Endothelial cell of umbilical vein (primary cell): ENCODE data around the gene MOCS1. TPM values are rescaled to one million over a fixed set of nuclear protein-coding genes. Genes with fewer than 3 reads are reported as not detected.

ENCODE experiments used
- BruUV-seq: library from RNA; stranded (reverse); fragments of 400-500 nt; replicated peaks from 2 replicates; lab custom pipeline; 2021; lab: Mats Ljungman, UMichigan
- CTCF ChIA-PET: fragments of 300-600, 350-600 bp; sonication (Branson Sonifier 250); formaldehyde crosslinking; loops from one replicate; lab custom pipeline; 2021; ENCODE audit warnings: antibody characterized with exemption, inconsistent platforms; lab: Charles Lee
- POLR2A ChIA-PET: fragments of 300-600, 350-600 bp; sonication (Branson Sonifier 250); formaldehyde crosslinking; loops from one replicate; lab custom pipeline; 2021; ENCODE audit warnings: antibody characterized with exemption, inconsistent platforms; lab: Charles Lee
- DNase-seq: peaks from one replicate; pipeline ENCODE4 v3.0.0-alpha.2; 2011; ENCODE audit warnings: low read depth, low spot score
- FAIRE-seq: peaks from 2 replicates; lab custom pipeline; 2011; peaks lifted over from hg19 to GRCh38; lab: Jason Lieb, UNC
- H2AFZ ChIP-seq: 2 replicates; pipeline ENCODE4 v1.6.0; 2012; ENCODE audit warnings: low read depth, low read length, control low read depth, inconsistent platforms
- H3K27ac ChIP-seq: 2 replicates; pipeline ENCODE4 v1.5.1; 2011; ENCODE audit warnings: low read depth, mild to moderate bottlenecking, control low read depth, low read length, moderate library complexity; ENCODE audit not compliant: insufficient read depth
- H3K27me3 ChIP-seq, 2 experiments: 2 replicates each; pipeline versions ENCODE4 v1.6.0 to v1.6.1; 2011; ENCODE audit warnings: low read length in 2 of 2, mixed read lengths in 1 of 2; ENCODE audit not compliant: control insufficient read depth in 2 of 2, insufficient read depth in 2 of 2
- H3K36me3 ChIP-seq, 2 experiments: 2 replicates in 1 of 2; 3 replicates in 1 of 2; pipeline ENCODE4 v1.5.1; 2011; ENCODE audit warnings: low read length in 2 of 2, mild to moderate bottlenecking in 1 of 2, moderate library complexity in 1 of 2; ENCODE audit not compliant: control insufficient read depth in 2 of 2, insufficient read depth in 2 of 2; ENCODE audit errors: extremely low read depth in 1 of 2
- H3K4me1 ChIP-seq: 3 replicates; pipeline ENCODE4 v1.5.1; 2011; ENCODE audit warnings: mild to moderate bottlenecking, low read length; ENCODE audit not compliant: control insufficient read depth, insufficient read depth; ENCODE audit errors: extremely low read depth
- H3K4me2 ChIP-seq: 2 replicates; pipeline ENCODE4 v1.6.1; 2011; ENCODE audit warnings: low read length, control low read depth, mixed read lengths; ENCODE audit not compliant: insufficient read depth
- H3K4me3 ChIP-seq, 3 experiments: fragments of 200-600 bp in 1 of 3; sonication (generic), shearing (Covaris generic) in 1 of 3; replicated peaks in 1 of 3; 2 replicates each; pipeline ENCODE4 v1.5.1; 2011 to 2016; ENCODE audit warnings: control low read depth in 3 of 3, low read length in 3 of 3, mild to moderate bottlenecking in 2 of 3, inconsistent platforms in 1 of 3, low read depth in 1 of 3, moderate library complexity in 1 of 3; ENCODE audit not compliant: insufficient read depth in 1 of 3
- H3K79me2 ChIP-seq: 2 replicates; pipeline ENCODE4 v1.6.0; 2012; ENCODE audit warnings: low read length, inconsistent platforms; ENCODE audit not compliant: control insufficient read depth, insufficient read depth
- H3K9ac ChIP-seq: replicated peaks from 2 replicates; pipeline ENCODE3; 2011; ENCODE audit warnings: low read length, control low read depth; ENCODE audit not compliant: insufficient read depth; ENCODE audit errors: extremely low read depth
- H3K9me1 ChIP-seq: replicated peaks from 3 replicates; pipeline ENCODE4 v1.6.0; 2011; ENCODE audit warnings: mild to moderate bottlenecking, low read length; ENCODE audit not compliant: control insufficient read depth, insufficient read depth; ENCODE audit errors: extremely low read depth
- H3K9me3 ChIP-seq: replicated peaks from 2 replicates; pipeline ENCODE4 v1.5.1; 2012; ENCODE audit warnings: low read length, inconsistent platforms; ENCODE audit not compliant: control insufficient read depth, insufficient read depth
- H4K20me1 ChIP-seq: replicated peaks from 2 replicates; pipeline ENCODE3; 2011; ENCODE audit warnings: mild to moderate bottlenecking, low read length; ENCODE audit not compliant: control insufficient read depth, insufficient read depth; ENCODE audit errors: extremely low read depth
- EZH2 ChIP-seq: IDR thresholded peaks from 2 replicates; pipeline ENCODE4 v1.6.1; 2012; ENCODE audit warnings: borderline replicate concordance, low read depth, mild to moderate bottlenecking, moderate library complexity, low read length, inconsistent platforms; ENCODE audit not compliant: severe bottlenecking
- GATA2 ChIP-seq: IDR thresholded peaks from 2 replicates; pipeline ENCODE4 v1.7.0; 2011; ENCODE audit warnings: low read depth, mild to moderate bottlenecking, moderate library complexity, mixed read lengths, low read length; ENCODE audit not compliant: insufficient read length, insufficient read depth
- JUN ChIP-seq: IDR thresholded peaks from 2 replicates; pipeline ENCODE4 v1.6.1; 2011; ENCODE audit warnings: borderline replicate concordance, low read depth; ENCODE audit not compliant: insufficient read length, insufficient read depth
- MYC ChIP-seq: IDR thresholded peaks from one replicate; pipeline ENCODE4 v1.6.1; 2011; ENCODE audit warnings: mild to moderate bottlenecking, low read depth, low read length
- POLR2A ChIP-seq: IDR thresholded peaks from 2 replicates; pipeline ENCODE4 v1.6.1; 2012; ENCODE audit warnings: low read depth, mild to moderate bottlenecking, control low read depth, low read length
- POLR2AphosphoS5 ChIP-seq: IDR thresholded peaks from 2 replicates; pipeline ENCODE4 v1.6.1; 2012; ENCODE audit warnings: low read depth, mild to moderate bottlenecking, control low read depth, low read length, moderate library complexity; ENCODE audit not compliant: insufficient read depth
- dilution Hi-C: fragments of 300-500 bp; cut with MboI; formaldehyde crosslinking; loops from one replicate; pipeline ENCODE4 v1.15.0; 2019; ENCODE audit warnings: low sequenced_read_pairs; ENCODE audit not compliant: extremely low pct_ligation_motif_present
- intact Hi-C: fragments of 100-400 bp; cut with micrococcal nuclease; formaldehyde crosslinking; loops from one replicate; pipeline ENCODE4 v1.10.0; 2022
- polyA plus RNA-seq, 4 experiments: library from polyadenylated mRNA; depleted of rRNA in 3 of 4; stranded (reverse) in 3 of 4; unstranded in 1 of 4; fragments of >200 nt; gene quantifications; 2 replicates each; pipeline versions ENCODE4 v1.2.1 to v1.2.3, GENCODE V29; 2011 to 2012; ENCODE audit warnings: missing spikeins in 1 of 4
- total RNA-seq: library from RNA; stranded (reverse); gene quantifications from 2 replicates; pipeline ENCODE4 v1.2.3, GENCODE V29; 2021
- TF ChIP-seq, protein P1 (sequence below): IDR thresholded peaks from 2 replicates; pipeline ENCODE4 v1.6.1; 2011; ENCODE audit not compliant: insufficient read depth, insufficient read length

Gene MOCS1
- total and polyA plus RNA-seq, 2 donors (not counting 3 experiments of a cell fraction or from before 2014, with no cell fraction given): 8.3 to 12.8 TPM

DNA sequence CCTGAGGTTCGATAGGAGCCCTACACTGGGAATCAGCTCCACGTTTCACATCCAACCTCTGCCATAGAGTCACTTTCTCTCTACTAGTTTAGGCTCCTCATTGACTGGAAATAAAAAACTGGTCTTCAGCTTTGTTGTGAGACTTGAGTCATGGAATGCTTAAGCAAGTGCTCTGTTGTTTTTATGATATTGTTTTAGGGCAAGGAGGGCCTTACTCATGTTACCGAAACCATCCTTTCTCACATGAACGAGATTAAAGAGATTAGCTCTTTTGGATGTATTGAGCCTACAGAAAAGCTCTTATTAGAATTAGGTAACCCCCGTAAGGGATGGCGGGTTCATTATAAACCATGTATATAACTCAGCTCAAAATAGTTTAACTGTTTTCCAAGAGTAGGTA lies 6.9 kb upstream of the MOCS1 start:
- H3K4me2 ChIP-seq: no peak overlapping the region
- DNase-seq: no peak
- intact Hi-C loops (no loop called here), dilution Hi-C loops (no loop called here)
- no peak overlapping the region for H3K4me3 ChIP-seq
- H3K9ac ChIP-seq: no peak overlapping the region
- no TSS peak for BruUV-seq
- ChIA-PET CTCF (no interaction called here), POLR2A (no interaction called here)
- H2AFZ ChIP-seq: no peak overlapping the region
- H3K79me2 ChIP-seq: no peaks in the 10 kb centered on the region
- no peaks in the 10 kb centered on the region for H3K36me3 ChIP-seq
- TF ChIP-seq, protein P1, sequence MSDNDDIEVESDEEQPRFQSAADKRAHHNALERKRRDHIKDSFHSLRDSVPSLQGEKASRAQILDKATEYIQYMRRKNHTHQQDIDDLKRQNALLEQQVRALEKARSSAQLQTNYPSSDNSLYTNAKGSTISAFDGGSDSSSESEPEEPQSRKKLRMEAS: no peak
- no peak for TF ChIP-seq POLR2A
- no peak for TF ChIP-seq MYC
- TF ChIP-seq EZH2: no peak
- no peak for TF ChIP-seq JUN
- no peaks in the 10 kb centered on the region for H3K9me1 ChIP-seq
- no peaks in the 10 kb centered on the region for H3K4me1 ChIP-seq
- H4K20me1 ChIP-seq: no peaks in the 10 kb centered on the region
- no peaks in the 10 kb centered on the region for H3K9me3 ChIP-seq
- FAIRE-seq: no peak
- H3K27me3 ChIP-seq: peaks cover 1 to 5% of the 10 kb centered on the region in 2 experiments
- no peak overlapping the region for H3K27ac ChIP-seq

DNA sequence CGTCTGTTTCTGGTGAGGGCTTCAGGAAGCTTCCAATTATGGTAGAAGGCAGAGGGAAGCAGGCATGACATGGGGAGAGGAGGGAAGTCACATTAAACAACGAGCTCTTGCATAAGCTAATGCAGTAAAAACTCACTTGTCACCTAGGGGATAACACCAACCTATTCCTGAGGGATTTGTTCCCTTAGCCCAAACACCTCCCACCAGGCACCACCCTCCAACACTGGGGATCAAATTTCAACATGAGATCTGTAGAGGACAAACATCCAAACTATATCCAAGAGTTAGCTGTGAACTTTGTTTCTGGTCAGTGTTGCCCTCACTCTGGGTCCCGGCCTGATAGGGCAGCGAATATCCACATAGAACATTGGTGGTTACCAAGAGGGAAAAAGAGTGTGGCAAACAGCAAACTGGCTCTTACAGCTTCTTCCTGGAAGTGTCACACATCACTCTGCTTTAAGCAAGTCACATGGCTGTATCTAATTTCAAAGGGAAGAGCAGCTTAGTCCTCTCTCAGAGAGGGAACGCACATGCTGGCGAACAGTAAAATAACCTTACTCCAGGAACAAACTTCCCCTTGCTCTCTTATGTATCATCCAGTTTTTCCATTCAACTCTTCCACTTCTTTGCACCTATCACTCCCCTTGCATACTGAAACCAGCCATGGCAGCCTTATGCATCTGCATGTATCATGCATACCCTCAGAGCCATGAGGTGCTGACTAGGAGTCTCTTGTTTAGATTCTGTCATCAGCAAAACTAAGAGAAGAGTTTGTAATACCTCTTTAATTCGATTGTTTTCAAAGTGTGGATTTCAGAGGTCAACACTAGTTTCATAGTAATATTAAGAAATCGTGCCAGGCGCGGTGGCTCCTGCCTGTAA lies 4.8 kb upstream of the MOCS1 start:
- dilution Hi-C loops (no loop called here), intact Hi-C loops (loop anchor here (10.0 kb wide), 1 partner anchor 514 kb away; no protein-coding TSS in a partner anchor)
- POLR2A ChIA-PET: no interaction called here
- Histone ChIP-seq H2AFZ (no peak overlapping the region), H3K9me3 (no peaks in the 10 kb centered on the region), H3K27ac (no peak overlapping the region), H4K20me1 (no peaks in the 10 kb centered on the region), H3K9me1 (no peaks in the 10 kb centered on the region), H3K27me3 (peaks cover 1 to 7% of the 10 kb centered on the region in 2 experiments), H3K36me3 (no peaks in the 10 kb centered on the region), H3K4me2 (no peak overlapping the region), H3K9ac (no peak overlapping the region), H3K4me3 (no peak overlapping the region), H3K4me1 (peaks cover 4% of the 10 kb centered on the region), H3K79me2 (no peaks in the 10 kb centered on the region)
- CTCF ChIA-PET: no interaction called here
- DNase-seq (no peak), FAIRE-seq (no peak)
- TF ChIP-seq, protein P1: no peak
- TF ChIP-seq POLR2A: no peak
- no peak for TF ChIP-seq POLR2AphosphoS5
- TF ChIP-seq GATA2: no peak
- TF ChIP-seq EZH2: no peak
- no TSS peak for BruUV-seq
